ENCODE results near the gene ZSWIM5.
"Not testable (repeated sequence)": the region's sequence is repeated elsewhere in the genome, so short reads cannot be mapped to it uniquely, and the experiment has no call there.

The ZSWIM5 gene

GRCh38 chr1:45107782-45108181 is 98.6 kb downstream of the ZSWIM5 start:
- FAIRE-seq = no peak
- DNase-seq (ENCODE audit: insufficient read length, low spot score) = no peak
- TF ChIP-seq CTCF (IDR thresholded peaks at IDR 0.05; ENCODE audit: insufficient read depth, missing control alignments) = no peak

GRCh38 chr1:45106864-45107263 is 99.5 kb downstream of the ZSWIM5 start:
- not testable (repeated sequence) for FAIRE-seq

GRCh38 chr1:45106156-45106545 is 100.3 kb downstream of the ZSWIM5 start:
- FAIRE-seq; DNase-seq (ENCODE audit: insufficient read length, low spot score): not testable (repeated sequence)

More at GRCh38 chr1:45106864-45107263, 99.5 kb downstream of the ZSWIM5 start:
- not testable (repeated sequence) for DNase-seq (ENCODE audit: insufficient read length, low spot score)

GRCh38 chr1:45105486-45106155 is 100.8 kb downstream of the ZSWIM5 start:
- DNase-seq (ENCODE audit: insufficient read length, low spot score); FAIRE-seq: not testable (repeated sequence)

GRCh38 chr1:45103534-45103933 is 102.9 kb downstream of the ZSWIM5 start:
- DNase-seq (ENCODE audit: insufficient read length, low spot score) (no peak), FAIRE-seq (no peak)
- TF ChIP-seq CTCF (IDR thresholded peaks at IDR 0.05; ENCODE audit: insufficient read depth, missing control alignments) = no peak

GRCh38 chr1:45101947-45102346 is 104.5 kb downstream of the ZSWIM5 start:
- no peak for TF ChIP-seq CTCF (IDR thresholded peaks at IDR 0.05; ENCODE audit: insufficient read depth, missing control alignments)
- DNase-seq (ENCODE audit: insufficient read length, low spot score) (no peak), FAIRE-seq (no peak)

GRCh38 chr1:45101528-45101927 is 104.9 kb downstream of the ZSWIM5 start:
- DNase-seq (ENCODE audit: insufficient read length, low spot score); FAIRE-seq: not testable (repeated sequence)

GRCh38 chr1:45097944-45098343 is 108.5 kb downstream of the ZSWIM5 start:
- TF ChIP-seq CTCF (IDR thresholded peaks at IDR 0.05; ENCODE audit: insufficient read depth, missing control alignments) = no peak
- FAIRE-seq = no peak
- DNase-seq (ENCODE audit: insufficient read length, low spot score) = no peak

GRCh38 chr1:45097079-45097478 is 109.3 kb downstream of the ZSWIM5 start:
- FAIRE-seq = no peak
- no peak for TF ChIP-seq CTCF (IDR thresholded peaks at IDR 0.05; ENCODE audit: insufficient read depth, missing control alignments)

More at GRCh38 chr1:45097079-45097478, 109.3 kb downstream of the ZSWIM5 start:
- DNase-seq (ENCODE audit: insufficient read length, low spot score) = no peak

Measured in D721Med (cell line).